Tibial artery (tissue), 4 donors: Measurements from ENCODE around the gene ARHGDIA.

Source experiments
- DNase-seq, 2 donors: peaks; one replicate each; pipeline ENCODE4 v3.0.0-alpha.2; 2019
- H3K27ac ChIP-seq, 2 donors: fragments of 200-600 bp; sonication (generic) in 1 of 2; 1 replicate in 1 of 2; 2 replicates in 1 of 2; pipeline ENCODE4 v1.5.1; 2018 to 2019; ENCODE audit warnings: mild to moderate bottlenecking in 1 of 2
- H3K27me3 ChIP-seq, 2 donors: fragments of 200-600 bp; sonication (generic) in 1 of 2; one replicate each; pipeline versions ENCODE4 v1.5.1 to v1.6.0; 2016 to 2019
- H3K36me3 ChIP-seq, 3 donors: fragments of 200-600 bp; sonication (generic) in 2 of 3; one replicate each; pipeline ENCODE4 v1.5.1; 2016 to 2019; ENCODE audit warnings: mild to moderate bottlenecking in 2 of 3
- H3K4me1 ChIP-seq, 4 donors: fragments of 200-600 bp; sonication (generic) in 2 of 4; 1 replicate in 3 of 4; 2 replicates in 1 of 4; pipeline ENCODE4 v1.5.1; 2016 to 2019
- H3K4me3 ChIP-seq, 2 donors: fragments of 200-600 bp; sonication (generic) in 1 of 2; 1 replicate in 1 of 2; 2 replicates in 1 of 2; pipeline ENCODE4 v1.5.1; 2018 to 2019; ENCODE audit warnings: mild to moderate bottlenecking in 2 of 2
- H3K9me3 ChIP-seq, 3 donors: fragments of 200-600 bp; sonication (generic) in 1 of 3; one replicate each; pipeline ENCODE4 v1.5.1; 2016 to 2019
- intact Hi-C: fragments of 100-400 bp; cut with DNase I; formaldehyde crosslinking; loops from one replicate; pipeline ENCODE4 v1.15.0; 2023; ENCODE audit warnings: low total_unique reads
- TF ChIP-seq, protein P1 (sequence below), 2 experiments: fragments of 200-600 bp in 1 of 2; fragments of 450-650 bp in 1 of 2; IDR thresholded peaks; one replicate each; pipeline ENCODE4 v1.5.1; 2017 to 2019; ENCODE audit warnings: antibody characterized with exemption in 2 of 2, mild to moderate bottlenecking in 1 of 2, moderate library complexity in 1 of 2

ARHGDIA gene

DNA sequence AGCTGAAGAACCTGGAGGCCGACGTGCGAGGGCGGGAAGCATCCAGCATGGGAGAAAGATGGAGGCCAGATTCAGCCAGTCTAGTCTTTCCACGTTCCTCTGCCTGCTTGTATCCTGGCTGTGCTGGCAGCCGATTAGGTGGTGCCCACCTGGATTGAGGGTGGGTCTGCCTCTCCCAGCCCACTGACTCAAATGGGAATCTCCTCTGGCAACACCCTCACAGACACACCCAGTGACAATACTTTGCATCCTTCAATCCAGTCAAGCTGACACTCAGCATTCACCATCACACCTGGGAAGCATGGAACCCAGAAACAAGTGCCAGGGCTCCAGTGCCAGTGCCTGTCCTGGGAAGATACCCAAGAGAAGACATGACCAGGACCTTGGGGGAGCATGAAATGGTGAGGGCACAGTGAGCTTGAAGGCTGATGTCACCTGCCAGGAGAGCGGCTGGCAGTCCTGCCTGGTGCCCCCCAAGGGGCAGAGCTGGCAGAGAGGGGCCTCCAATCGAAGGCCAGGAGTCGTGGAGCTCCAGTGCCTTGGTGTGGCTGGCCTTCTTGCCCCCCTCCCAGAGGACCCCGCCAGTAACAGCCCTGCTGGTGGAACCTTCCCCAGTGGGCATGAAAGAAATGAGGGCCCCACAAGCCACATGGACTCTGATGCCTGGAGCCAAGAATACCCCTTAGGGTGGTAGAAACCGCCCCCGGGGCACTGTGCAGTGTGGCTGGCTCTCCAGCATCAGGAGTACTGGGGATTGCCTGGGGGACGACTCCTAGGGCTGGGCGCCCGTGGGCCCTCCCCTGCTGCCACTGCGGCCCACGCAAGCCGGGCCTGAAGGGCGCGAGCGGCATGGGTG is 30.3 kb upstream of the ARHGDIA start:
- peak overlapping the region; percentile 35 to 54 for H3K4me3 ChIP-seq
- peak in 1 of 2 donors; percentile 63 for DNase-seq

DNA sequence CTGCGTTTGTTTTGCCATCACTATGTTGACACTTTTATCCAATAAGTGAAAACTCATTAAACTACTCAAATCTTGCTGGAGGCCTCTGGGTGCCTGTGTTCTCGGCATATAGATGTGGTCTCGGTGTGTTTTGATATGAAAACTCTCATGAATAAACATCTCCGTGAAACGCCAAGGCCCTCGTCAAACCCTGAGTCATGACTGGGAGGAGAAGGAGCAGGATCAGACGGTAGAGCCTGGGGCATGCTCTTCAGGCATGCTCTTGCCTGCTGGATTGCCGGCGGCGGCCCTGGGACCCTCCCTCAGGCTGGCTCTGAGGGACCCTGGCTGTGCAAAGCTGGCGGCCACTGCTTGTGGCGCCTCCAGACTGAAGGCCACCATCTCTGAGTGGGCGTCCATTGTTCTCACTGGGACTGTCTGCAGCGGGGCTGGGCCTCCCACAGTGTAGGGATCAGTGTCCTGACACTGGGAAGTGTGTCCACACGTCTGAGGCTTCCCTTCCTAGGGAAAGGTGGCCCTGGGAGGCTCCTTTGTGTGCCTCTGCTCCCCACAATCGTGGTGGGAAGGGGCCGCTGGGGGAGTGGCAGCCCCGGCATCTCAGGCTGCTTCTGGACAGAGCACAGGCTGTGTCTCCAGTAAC is 29.2 kb upstream of the ARHGDIA start:
- TF ChIP-seq, protein P1, sequence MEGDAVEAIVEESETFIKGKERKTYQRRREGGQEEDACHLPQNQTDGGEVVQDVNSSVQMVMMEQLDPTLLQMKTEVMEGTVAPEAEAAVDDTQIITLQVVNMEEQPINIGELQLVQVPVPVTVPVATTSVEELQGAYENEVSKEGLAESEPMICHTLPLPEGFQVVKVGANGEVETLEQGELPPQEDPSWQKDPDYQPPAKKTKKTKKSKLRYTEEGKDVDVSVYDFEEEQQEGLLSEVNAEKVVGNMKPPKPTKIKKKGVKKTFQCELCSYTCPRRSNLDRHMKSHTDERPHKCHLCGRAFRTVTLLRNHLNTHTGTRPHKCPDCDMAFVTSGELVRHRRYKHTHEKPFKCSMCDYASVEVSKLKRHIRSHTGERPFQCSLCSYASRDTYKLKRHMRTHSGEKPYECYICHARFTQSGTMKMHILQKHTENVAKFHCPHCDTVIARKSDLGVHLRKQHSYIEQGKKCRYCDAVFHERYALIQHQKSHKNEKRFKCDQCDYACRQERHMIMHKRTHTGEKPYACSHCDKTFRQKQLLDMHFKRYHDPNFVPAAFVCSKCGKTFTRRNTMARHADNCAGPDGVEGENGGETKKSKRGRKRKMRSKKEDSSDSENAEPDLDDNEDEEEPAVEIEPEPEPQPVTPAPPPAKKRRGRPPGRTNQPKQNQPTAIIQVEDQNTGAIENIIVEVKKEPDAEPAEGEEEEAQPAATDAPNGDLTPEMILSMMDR (IDR thresholded peaks at IDR 0.05), result no peak
- Histone ChIP-seq H3K9me3 (no peaks in the 10 kb centered on the region), H3K27ac (no peak overlapping the region), H3K36me3 (peaks cover 33 to 75% (median 38%) of the 10 kb centered on the region in 3 donors), H3K27me3 (no peaks in the 10 kb centered on the region), H3K4me1 (peaks cover 0 to 22% (median 15%) of the 10 kb centered on the region in 4 donors), H3K4me3 (no peak overlapping the region)
- no peak for DNase-seq
- intact Hi-C loops, result no loop called here

More for the DNA sequence above, 30.3 kb upstream of the ARHGDIA start:
- H3K4me1 ChIP-seq, result peaks cover 0 to 22% (median 15%) of the 10 kb centered on the region in 4 donors
- H3K27me3 ChIP-seq, result no peaks in the 10 kb centered on the region
- intact Hi-C loops, result no loop called here
- H3K36me3 ChIP-seq, result peaks cover 23 to 75% (median 33%) of the 10 kb centered on the region in 3 donors
- H3K9me3 ChIP-seq, result no peaks in the 10 kb centered on the region
- TF ChIP-seq, protein P1 (IDR thresholded peaks at IDR 0.05), result no peak
- peak overlapping the region in 1 of 2 donors; percentile 33 for H3K27ac ChIP-seq

DNA sequence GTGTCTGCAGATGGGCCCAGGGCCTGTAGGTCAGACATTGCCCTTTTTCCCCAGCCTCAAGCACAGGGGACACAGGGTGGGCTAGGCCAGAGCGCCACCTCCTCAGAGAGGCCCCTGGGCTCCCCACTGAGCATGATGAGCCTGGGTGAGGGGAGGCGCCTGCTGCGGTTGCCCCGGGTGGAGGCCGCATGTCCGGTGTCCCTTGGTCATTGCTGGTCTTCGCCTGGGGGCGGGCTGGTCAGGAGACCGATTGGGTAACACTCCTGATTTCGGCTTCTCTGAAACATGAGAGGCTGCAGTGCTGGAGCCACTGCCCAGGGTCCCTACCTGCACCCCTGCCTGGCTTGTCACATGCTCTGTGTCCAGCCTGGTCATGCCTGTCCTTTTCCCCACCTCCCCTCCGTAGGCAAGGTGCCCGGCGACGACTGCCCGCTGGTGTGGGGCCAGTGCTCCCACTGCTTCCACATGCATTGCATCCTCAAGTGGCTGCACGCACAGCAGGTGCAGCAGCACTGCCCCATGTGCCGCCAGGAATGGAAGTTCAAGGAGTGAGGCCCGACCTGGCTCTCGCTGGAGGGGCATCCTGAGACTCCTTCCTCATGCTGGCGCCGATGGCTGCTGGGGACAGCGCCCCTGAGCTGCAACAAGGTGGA is 28.5 kb upstream of the ARHGDIA start:
- Histone ChIP-seq H3K27me3 (no peaks in the 10 kb centered on the region), H3K36me3 (peaks cover 36 to 74% (median 40%) of the 10 kb centered on the region in 3 donors), H3K9me3 (no peaks in the 10 kb centered on the region), H3K27ac (no peak overlapping the region), H3K4me1 (peaks cover 0 to 22% (median 15%) of the 10 kb centered on the region in 4 donors), H3K4me3 (no peak overlapping the region)
- no peak for DNase-seq
- intact Hi-C loops, result no loop called here
- TF ChIP-seq, protein P1 (IDR thresholded peaks at IDR 0.05), result no peak

DNA sequence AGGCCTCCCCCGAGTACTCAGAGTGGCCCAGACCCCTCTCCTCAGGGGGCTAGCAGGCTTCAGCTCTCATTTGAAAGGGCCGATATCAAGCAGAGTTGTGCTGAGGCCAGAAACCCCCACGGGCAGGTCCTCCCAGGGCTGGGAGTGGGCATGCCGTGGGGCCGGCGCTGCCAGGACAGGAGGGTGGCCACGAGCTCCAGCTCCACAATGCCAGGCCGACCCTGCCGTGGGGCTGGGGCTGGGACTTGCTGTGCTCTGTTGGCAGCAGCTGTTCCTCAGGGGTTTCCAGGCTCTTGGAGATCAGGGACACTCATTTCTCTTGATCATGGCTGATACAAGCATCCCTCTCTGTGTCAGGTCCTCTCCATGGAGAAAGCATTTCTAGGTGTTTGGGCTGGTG is 27.7 kb upstream of the ARHGDIA start:
- Histone ChIP-seq H3K4me3 (no peak overlapping the region), H3K27ac (no peak overlapping the region), H3K9me3 (no peaks in the 10 kb centered on the region), H3K27me3 (no peaks in the 10 kb centered on the region), H3K36me3 (peaks cover 36 to 74% (median 40%) of the 10 kb centered on the region in 3 donors), H3K4me1 (peaks cover 0 to 22% (median 15%) of the 10 kb centered on the region in 4 donors)
- DNase-seq, result no peak
- intact Hi-C loops, result no loop called here
- TF ChIP-seq, protein P1 (IDR thresholded peaks at IDR 0.05), result no peak

DNA sequence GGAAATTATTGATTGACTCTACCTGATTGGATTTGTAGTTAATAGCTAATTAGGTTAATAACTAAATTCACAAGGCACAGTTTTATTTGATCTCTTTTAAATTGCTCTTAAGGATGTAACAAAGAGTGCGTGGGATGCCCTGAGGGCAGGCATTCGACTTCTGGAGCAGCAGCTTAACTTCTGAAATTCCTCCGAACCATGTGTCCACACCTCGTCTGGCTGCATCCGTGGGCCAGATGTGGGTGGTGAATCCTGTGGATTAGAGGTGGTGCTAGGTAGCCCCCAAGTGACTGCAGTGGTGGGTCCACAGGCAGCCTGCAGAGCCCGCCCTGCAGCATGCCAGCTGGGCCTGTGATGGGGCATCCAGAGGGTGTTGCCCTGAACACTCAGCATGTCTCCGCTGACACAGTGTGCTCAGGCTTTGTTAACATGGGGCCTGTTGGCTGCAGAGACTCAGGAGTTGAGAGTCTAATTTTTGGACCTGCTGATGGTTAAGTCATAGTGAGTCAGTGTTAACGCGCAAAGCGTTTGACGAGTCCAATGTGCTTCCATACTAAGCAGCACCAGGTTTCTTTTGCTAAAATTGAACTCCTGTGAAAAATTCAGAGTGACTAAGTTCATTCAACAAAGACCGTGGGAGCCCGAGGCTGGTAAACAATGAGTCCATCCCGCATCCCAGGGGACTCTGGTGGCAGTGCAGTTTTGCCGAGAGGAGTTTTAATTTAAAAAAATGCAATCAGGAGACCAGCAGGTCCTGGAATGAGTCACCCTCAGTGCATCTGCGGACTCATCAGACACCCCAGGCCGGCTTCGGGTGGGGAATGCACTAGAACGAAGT is 27.1 kb upstream of the ARHGDIA start:
- no peak for DNase-seq
- peaks cover 36 to 71% (median 40%) of the 10 kb centered on the region in 3 donors for H3K36me3 ChIP-seq

More for the DNA sequence above, 27.1 kb upstream of the ARHGDIA start:
- intact Hi-C loops, result no loop called here
- Histone ChIP-seq H3K4me1 (peaks cover 0 to 21% (median 16%) of the 10 kb centered on the region in 4 donors), H3K27me3 (no peaks in the 10 kb centered on the region), H3K9me3 (no peaks in the 10 kb centered on the region), H3K4me3 (no peak overlapping the region), H3K27ac (no peak overlapping the region)
- TF ChIP-seq, protein P1 (IDR thresholded peaks at IDR 0.05), result no peak
